Activated CD8-positive, alpha-beta T cell treated with anti-CD3 and anti-CD28 coated beads for 36 hours (primary cell): ENCODE results near the gene PCYT1A. TPM values are rescaled to one million over a fixed set of nuclear protein-coding genes. Genes with fewer than 3 reads are reported as not detected.

ENCODE experiments used
- ATAC-seq: fragments of 200-7000 bp; cut with Tn5 transposase; one replicate; pipeline ENCODE4 v1.10.0; 2021; ENCODE audit warnings: mild to moderate bottlenecking, moderate library complexity
- CTCF ChIA-PET: fragments of 350-600 bp; sonication (Branson Sonifier 250); formaldehyde crosslinking; loops from one replicate; lab custom pipeline; 2021; ENCODE audit warnings: antibody characterized with exemption; lab: Charles Lee
- POLR2A ChIA-PET: fragments of 350-600 bp; sonication (Branson Sonifier 250); formaldehyde crosslinking; loops from one replicate; lab custom pipeline; 2021; ENCODE audit warnings: antibody characterized with exemption; lab: Charles Lee
- DNase-seq: peaks from one replicate; pipeline ENCODE4 v3.0.0-alpha.2; 2020
- H3K27ac Mint-ChIP-seq: one replicate; pipeline ENCODE4 v1.8.0; 2021; ENCODE audit warnings: mild to moderate bottlenecking, mixed read lengths
- H3K27me3 Mint-ChIP-seq: one replicate; pipeline ENCODE4 v1.8.0; 2021; ENCODE audit warnings: mixed read lengths
- H3K36me3 Mint-ChIP-seq: one replicate; pipeline ENCODE4 v1.8.0; 2021; ENCODE audit warnings: low read depth, mixed read lengths
- H3K4me1 Mint-ChIP-seq: one replicate; pipeline ENCODE4 v1.8.0; 2021; ENCODE audit warnings: low read depth, mixed read lengths
- H3K4me3 Mint-ChIP-seq: one replicate; pipeline ENCODE4 v1.8.0; 2021; ENCODE audit warnings: mild to moderate bottlenecking, moderate library complexity, mixed read lengths
- H3K9me3 Mint-ChIP-seq: one replicate; pipeline ENCODE4 v1.8.0; 2021; ENCODE audit warnings: mixed read lengths
- intact Hi-C: fragments of 100-400 bp; cut with micrococcal nuclease; formaldehyde crosslinking; loops from one replicate; pipeline ENCODE4 v1.10.0; 2022
- total RNA-seq, 2 experiments: library from RNA; stranded (reverse); gene quantifications; one replicate each; pipeline ENCODE4 v1.2.3, GENCODE V29; 2021
- TF ChIP-seq, protein P1 (sequence below): fragments of 200-600 bp; IDR thresholded peaks from one replicate; pipeline ENCODE4 v1.8.0; 2022; ENCODE audit warnings: antibody characterized with exemption, mild to moderate bottlenecking

The PCYT1A gene
- total RNA-seq, 2 experiments from 2014 or later, result 31.0 to 33.7 TPM

DNA sequence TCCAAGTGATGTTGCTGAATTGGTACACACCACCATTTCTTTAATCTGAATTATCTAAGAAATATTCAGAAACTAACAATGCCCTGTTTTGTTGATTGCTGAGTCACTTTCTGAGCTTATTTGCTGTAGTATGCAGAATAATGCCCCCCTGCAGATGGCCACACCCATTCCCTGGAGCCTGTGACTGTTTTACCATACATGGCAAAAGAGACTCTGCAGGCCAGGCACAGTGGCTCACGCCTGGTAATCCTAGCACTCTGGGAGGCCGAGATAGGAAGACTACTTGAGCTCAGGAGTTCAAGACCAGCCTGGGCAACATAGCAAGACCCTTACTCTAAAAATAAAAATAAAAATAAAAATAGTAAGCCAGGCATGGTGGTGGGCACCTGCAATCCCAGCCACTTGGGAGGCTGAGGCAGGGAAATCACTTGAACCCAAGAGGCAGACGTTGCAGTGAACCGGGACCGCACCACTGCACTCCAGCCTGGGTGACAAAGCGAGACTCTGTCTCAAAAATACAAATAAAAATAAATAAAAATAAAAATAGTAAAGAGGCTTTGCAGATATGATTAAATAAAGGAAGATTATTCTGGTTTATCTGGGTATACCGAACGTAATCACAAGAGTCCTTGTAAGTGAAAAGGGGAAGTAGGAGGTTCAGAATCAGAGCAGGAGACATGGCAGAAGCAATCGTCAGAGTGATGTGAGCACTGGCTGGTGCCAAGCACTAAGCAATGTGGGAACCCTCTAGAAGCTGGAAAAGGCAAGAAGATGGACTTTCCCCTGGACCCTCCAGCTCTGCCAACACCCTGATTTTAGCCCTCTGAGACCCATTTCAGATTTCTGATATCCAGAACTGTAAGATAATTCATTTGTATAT is 19.0 kb downstream of the PCYT1A start:
- peaks cover 2% of the 10 kb centered on the region for H3K9me3 Mint-ChIP-seq
- ChIA-PET POLR2A (no interaction called here), CTCF (interaction anchor here (0.6 to 2.2 kb wide), 6 partner anchors 10 to 417 kb away, joined by 3 to 7 read pairs (median 3); no protein-coding TSS in a partner anchor)
- TF ChIP-seq, protein P1, sequence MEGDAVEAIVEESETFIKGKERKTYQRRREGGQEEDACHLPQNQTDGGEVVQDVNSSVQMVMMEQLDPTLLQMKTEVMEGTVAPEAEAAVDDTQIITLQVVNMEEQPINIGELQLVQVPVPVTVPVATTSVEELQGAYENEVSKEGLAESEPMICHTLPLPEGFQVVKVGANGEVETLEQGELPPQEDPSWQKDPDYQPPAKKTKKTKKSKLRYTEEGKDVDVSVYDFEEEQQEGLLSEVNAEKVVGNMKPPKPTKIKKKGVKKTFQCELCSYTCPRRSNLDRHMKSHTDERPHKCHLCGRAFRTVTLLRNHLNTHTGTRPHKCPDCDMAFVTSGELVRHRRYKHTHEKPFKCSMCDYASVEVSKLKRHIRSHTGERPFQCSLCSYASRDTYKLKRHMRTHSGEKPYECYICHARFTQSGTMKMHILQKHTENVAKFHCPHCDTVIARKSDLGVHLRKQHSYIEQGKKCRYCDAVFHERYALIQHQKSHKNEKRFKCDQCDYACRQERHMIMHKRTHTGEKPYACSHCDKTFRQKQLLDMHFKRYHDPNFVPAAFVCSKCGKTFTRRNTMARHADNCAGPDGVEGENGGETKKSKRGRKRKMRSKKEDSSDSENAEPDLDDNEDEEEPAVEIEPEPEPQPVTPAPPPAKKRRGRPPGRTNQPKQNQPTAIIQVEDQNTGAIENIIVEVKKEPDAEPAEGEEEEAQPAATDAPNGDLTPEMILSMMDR, result no peak
- no peak overlapping the region for H3K27ac Mint-ChIP-seq
- no peaks in the 10 kb centered on the region for H3K27me3 Mint-ChIP-seq
- H3K4me1 Mint-ChIP-seq, result peaks cover 29% of the 10 kb centered on the region
- ATAC-seq, result no peak
- DNase-seq, result no peak
- peaks cover 34% of the 10 kb centered on the region for H3K36me3 Mint-ChIP-seq
- intact Hi-C loops, result no loop called here
- no peak overlapping the region for H3K4me3 Mint-ChIP-seq

DNA sequence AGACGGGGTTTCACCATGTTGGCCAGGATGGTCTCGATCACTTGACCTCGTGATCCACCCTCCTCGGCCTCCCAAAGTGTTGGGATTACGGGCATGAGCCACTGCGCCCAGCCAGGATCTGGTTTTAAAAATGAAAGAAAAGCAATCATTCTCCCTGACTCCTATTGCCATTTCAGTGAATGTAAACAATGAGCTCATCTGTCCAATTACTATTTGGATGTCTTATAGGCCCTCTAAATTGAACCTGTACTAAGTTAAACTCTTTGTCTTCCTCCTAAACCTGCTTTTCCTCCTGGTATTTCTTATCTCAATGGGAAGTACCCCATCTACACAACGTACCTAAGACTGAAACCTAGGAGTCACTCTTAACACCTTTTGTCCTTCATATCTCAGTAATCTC is 23.7 kb downstream of the PCYT1A start:
- POLR2A ChIA-PET, result interaction anchor here (1.0 kb wide), 1 partner anchor 10 kb away, joined by 4 read pairs; no protein-coding TSS in a partner anchor
- peaks cover 22% of the 10 kb centered on the region for H3K36me3 Mint-ChIP-seq
- ATAC-seq (no peak), DNase-seq (no peak)
- peaks cover 3% of the 10 kb centered on the region for H3K9me3 Mint-ChIP-seq
- H3K27ac Mint-ChIP-seq, result no peak overlapping the region
- H3K4me3 Mint-ChIP-seq, result no peak overlapping the region
- no peaks in the 10 kb centered on the region for H3K4me1 Mint-ChIP-seq
- intact Hi-C loops, result no loop called here
- TF ChIP-seq, protein P1, result no peak
- CTCF ChIA-PET, result interaction anchor here (1.5 kb wide), 1 partner anchor 9 kb away, joined by 4 read pairs; no protein-coding TSS in a partner anchor
- H3K27me3 Mint-ChIP-seq, result no peaks in the 10 kb centered on the region

DNA sequence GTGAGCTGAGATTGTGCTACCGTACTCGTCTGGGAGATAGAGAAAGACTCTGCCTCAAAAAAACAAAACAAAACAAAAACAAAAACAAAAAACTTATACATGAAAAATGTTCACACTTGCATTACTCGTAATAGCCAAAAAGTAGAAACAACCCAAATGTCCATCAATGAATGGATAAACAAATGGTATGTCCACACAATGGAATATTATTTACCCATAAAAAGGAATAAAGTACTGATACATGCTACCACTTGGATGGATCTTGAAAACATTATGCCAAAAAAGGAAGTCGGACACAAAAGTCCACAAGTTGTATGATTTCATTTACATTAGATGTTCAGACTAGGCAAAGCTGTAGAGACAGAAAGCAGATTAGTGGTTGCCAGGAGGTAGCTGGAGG is 26.7 kb downstream of the PCYT1A start:
- POLR2A ChIA-PET, result no interaction called here
- no peak overlapping the region for H3K4me3 Mint-ChIP-seq
- no peak for ATAC-seq
- TF ChIP-seq, protein P1, result no peak
- no peak overlapping the region for H3K27ac Mint-ChIP-seq
- H3K36me3 Mint-ChIP-seq, result peaks cover 23% of the 10 kb centered on the region
- H3K4me1 Mint-ChIP-seq, result no peaks in the 10 kb centered on the region
- H3K27me3 Mint-ChIP-seq, result no peaks in the 10 kb centered on the region
- CTCF ChIA-PET, result interaction anchor here (2.4 kb wide), 1 partner anchor 262 kb away, joined by 10 read pairs; no protein-coding TSS in a partner anchor
- intact Hi-C loops, result no loop called here
- H3K9me3 Mint-ChIP-seq, result peaks cover 3% of the 10 kb centered on the region
- DNase-seq, result no peak

DNA sequence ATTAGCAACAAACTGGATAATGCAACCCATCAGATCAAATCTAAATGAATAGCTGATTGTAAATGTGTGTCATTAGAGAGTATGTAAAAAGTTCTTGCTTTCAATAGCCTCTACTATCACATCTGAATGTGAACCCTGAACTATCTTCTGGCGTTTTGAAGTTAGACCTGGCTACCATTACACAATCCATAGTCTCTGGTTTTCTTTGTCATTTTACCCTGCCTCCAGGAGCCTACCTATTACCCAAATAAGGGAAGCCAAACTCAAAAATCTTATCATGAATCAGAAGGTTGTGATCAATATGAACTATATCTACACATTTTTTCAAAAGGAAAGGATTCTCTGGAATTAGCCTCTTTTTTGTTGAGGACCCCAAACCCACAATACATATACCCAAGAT is 31.8 kb downstream of the PCYT1A start:
- no peaks in the 10 kb centered on the region for H3K27me3 Mint-ChIP-seq
- H3K4me3 Mint-ChIP-seq, result no peak overlapping the region
- peaks cover 2% of the 10 kb centered on the region for H3K4me1 Mint-ChIP-seq
- H3K27ac Mint-ChIP-seq, result peak overlapping the region; percentile 5
- TF ChIP-seq, protein P1, result no peak
- ChIA-PET POLR2A (interaction anchor here (1.0 to 1.2 kb wide), 3 partner anchors 16 to 267 kb away, joined by 3 to 5 read pairs (median 3); no protein-coding TSS in a partner anchor), CTCF (interaction anchor here (0.7 to 5.8 kb wide), 8 partner anchors 17 to 273 kb away, joined by 3 to 50 read pairs (median 4); partner anchors contain the start of gene DYNLT2B)
- peaks cover under 1% of the 10 kb centered on the region for H3K9me3 Mint-ChIP-seq
- H3K36me3 Mint-ChIP-seq, result peaks cover 11% of the 10 kb centered on the region
- intact Hi-C loops, result loop anchor here (10.0 kb wide), 1 partner anchor 59 kb away; the partner anchor contains the start of gene DYNLT2B
- ATAC-seq (no peak), DNase-seq (no peak)
